Activated CD8-positive, alpha-beta memory T cell treated with anti-CD3 and anti-CD28 coated beads, Interleukin-2, amount 50 U/mL, for 24 hours (primary cell): ENCODE data around the gene LAMA4.

Source experiments
- DNase-seq: peaks from one replicate; pipeline ENCODE4 v3.0.0-alpha.2; 2020; ENCODE audit errors: extremely low read depth

Gene LAMA4

GRCh38 chr6:112085286-112086065 lies 168.9 kb downstream of the LAMA4 start:
- DNase-seq: no peak

- no peak for DNase-seq
These were observed 172.8 kb downstream of the LAMA4 start for GRCh38 chr6:112081569-112081968.

- DNase-seq: no peak
These were observed 187.8 kb downstream of the LAMA4 start for GRCh38 chr6:112066606-112067005.

- DNase-seq: no peak
These were observed 188.9 kb downstream of the LAMA4 start for GRCh38 chr6:112065426-112065986.

GRCh38 chr6:112062966-112063365 lies 191.4 kb downstream of the LAMA4 start:
- DNase-seq: no peak

GRCh38 chr6:112061605-112062004 lies 192.8 kb downstream of the LAMA4 start:
- DNase-seq: no peak
